Activated T-cell treated with anti-CD3 and anti-CD28 coated beads for 48 hours (primary cell): ENCODE measurements around the gene AKT1S1.

Experiments used
- DNase-seq: peaks from one replicate; pipeline ENCODE4 v3.0.0-alpha.2; 2020; ENCODE audit warnings: low read depth

The AKT1S1 gene

GRCh38 chr19:49866933-49867782, 10.0 kb downstream of the AKT1S1 start, which contains the start of gene PNKP:
PNKP (minus strand) TSS chr19:49867576; CDS start chr19:49867204, 372 bp downstream.
- peak; percentile 94 for DNase-seq

DNA sequence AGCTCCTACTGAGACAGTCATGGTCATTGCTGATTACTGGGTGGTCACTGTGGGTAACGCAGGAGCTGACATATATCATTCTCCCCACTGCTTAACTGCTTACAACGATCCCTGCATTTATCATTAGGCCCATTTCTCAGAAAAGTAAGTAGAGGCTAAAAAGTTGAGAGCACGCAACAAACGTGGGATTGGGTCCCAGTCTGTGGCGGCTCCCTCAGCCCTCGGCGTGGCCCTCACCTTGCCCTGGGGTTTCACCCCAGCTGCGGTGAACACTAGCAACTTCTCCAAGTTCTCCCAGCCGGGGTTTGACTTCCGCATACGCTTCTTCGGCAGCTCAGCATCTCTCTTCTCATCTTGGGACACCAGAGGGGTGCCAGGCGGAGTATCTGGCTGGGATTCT, 12.3 kb downstream of the AKT1S1 start:
- DNase-seq = no peak

DNA sequence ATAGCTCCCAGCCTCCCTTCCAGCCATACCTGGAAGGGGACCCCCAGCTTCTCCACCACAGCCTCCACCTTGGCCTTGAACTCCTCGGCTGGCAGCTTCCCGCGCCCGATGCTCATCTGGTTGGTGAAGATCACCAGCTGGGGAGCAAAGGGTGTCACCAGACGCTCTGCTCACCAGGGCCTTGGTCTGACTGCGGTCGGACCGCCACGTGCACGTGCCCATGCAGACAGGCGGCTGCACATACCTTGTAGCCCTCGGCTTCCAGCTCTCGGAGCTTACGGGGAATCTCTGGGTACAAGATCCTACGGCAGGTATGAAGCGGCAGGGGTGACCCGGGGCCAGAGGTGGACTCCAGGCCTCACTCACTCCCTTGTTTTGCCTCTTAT, 13.2 kb downstream of the AKT1S1 start:
- DNase-seq = no peak

DNA sequence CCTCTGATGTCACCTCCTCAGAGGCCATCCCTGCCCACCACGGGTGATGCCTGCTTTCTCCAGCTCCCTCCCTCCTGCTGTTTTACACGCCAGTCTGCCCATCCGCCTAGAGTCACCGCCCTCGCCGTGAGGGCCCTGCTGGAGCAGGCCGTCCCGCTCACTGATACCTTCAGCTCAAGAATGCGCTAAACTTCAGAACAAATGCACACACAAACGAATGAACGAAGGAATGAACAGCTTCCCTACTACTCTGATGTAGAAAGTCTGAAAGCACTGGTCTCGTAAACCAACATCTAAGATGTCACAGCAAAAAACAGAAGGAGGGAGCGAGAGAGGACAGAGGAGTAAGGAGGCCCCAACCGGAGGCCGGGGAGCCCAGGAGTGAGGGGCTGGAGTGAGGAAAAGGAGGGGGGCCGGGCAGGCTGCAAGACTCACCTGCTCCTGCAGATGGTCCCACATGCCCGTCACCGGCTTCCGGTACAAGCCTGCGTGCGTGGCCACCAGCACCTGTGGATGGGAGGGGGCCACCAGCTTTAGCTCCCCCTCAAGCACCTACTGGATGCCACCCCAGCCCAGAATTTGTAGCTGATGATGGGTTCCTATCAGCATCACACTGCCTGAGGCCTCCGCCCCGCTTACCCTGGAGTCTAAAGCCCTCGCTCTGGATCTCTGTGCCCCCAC, 13.8 kb downstream of the AKT1S1 start:
- DNase-seq = no peak

- no peak for DNase-seq
Measured at GRCh38 chr19:49862391-49863253, 14.5 kb downstream of the AKT1S1 start.

DNA sequence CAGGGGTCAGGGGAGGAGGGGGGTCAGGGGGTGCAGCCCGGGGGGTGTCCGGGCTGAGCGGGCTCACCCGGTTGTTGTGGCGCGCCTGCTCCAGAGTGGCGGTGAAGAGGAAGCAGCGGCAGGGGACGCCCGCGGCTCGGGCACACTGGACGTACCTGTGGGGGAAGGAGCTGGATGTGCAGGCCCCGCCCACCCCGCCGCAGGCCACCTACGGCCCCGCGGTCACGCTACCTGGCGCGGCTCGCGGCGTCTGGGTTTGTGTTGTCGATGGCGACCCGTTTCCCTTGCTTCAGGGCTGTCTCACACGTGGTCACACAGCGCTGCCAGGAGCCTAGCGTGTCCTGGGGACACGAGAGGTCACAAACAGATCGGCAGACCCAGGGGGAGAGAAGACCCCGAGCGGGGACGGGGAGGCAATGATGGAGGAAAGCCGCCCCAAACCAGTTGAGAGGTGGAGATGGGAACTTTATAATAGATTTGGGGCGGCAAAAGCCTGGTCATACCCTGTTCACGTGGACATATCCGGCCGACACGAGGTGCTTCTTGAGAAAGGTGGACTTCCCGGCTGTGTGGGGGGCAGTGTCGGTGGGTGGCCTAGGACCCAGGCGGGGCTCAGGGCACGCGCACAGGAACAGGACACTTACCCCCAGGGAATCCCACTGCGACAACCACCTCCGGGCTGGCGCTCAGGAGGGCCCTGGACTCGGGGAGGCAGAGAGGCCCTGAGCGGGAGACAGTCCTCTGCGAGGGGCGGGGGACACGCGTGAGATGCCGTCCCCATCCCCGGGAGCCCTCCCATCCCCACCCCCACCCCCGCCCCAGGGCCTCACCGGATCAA, 15.4 kb downstream of the AKT1S1 start:
- no peak for DNase-seq

GRCh38 chr19:49861107-49861506, 16.0 kb downstream of the AKT1S1 start:
- no peak for DNase-seq

DNA sequence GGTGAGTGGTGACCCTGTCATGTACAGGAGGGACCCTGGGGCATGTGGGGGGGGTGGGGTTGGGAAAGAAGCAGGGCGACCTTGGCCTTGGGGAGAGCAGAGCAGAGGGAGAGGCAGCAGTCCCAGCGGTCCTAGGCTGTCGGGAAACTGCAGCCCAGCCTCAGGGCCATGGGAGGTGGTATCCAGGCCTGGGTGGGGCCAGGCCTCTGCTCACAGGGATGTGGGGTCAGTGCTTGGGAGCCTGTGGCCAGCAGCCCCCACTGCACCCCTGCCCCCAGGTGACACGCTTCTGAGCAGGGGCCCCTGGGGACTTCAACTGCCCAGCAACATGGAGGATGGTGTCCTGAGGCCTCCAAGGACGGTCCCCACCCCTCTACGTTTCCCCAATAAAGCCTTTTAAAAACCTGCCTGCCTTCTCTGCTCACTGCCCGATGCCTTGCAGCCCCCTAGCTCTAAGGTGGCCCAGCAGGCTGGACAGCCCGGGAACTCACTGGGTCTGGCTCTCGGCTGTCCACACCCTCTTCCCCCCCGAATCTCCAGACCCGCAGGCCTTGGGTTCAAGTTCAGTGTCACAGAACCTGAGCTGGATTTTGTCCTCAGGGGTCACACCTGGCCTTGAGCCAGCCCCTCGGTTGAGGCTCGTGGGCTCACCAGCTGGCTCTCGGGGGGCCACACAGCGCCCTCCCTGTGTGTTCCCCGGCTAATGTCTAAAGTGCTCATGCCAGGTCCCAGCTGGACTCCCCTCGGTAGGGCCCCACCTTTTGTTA, 16.6 kb downstream of the AKT1S1 start:
- no peak for DNase-seq

DNA sequence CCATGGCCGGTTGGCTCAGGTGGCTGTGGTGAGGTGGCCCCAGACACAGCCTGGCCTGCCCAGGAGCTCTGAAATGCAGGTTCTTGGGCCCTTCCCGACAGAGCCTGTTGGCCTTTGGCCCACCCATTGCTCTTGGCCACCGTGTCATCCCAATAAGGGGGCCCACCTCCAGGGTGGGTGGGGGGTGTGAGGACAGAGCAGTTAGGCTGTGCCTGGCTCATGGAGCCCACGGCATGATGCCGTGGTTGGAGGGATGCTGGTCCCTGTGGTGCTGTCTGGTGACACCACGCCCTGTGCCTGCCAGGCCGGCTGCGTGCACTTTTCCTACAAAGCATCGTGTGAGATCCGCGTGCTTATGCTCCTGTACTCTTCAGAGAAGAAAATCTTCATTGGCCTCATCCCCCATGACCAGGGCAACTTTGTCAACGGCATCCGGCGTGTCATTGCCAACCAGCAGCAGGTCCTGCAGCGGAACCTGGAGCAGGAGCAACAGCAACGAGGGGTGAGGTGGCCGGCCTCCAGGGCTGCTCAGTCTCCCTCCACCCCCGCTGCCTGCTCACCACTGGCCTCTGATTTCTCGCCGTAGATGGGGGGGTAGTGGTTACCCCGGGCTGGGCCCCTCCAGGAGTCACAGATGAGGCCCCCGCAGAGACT, 17.3 kb downstream of the AKT1S1 start:
- no peak for DNase-seq

DNA sequence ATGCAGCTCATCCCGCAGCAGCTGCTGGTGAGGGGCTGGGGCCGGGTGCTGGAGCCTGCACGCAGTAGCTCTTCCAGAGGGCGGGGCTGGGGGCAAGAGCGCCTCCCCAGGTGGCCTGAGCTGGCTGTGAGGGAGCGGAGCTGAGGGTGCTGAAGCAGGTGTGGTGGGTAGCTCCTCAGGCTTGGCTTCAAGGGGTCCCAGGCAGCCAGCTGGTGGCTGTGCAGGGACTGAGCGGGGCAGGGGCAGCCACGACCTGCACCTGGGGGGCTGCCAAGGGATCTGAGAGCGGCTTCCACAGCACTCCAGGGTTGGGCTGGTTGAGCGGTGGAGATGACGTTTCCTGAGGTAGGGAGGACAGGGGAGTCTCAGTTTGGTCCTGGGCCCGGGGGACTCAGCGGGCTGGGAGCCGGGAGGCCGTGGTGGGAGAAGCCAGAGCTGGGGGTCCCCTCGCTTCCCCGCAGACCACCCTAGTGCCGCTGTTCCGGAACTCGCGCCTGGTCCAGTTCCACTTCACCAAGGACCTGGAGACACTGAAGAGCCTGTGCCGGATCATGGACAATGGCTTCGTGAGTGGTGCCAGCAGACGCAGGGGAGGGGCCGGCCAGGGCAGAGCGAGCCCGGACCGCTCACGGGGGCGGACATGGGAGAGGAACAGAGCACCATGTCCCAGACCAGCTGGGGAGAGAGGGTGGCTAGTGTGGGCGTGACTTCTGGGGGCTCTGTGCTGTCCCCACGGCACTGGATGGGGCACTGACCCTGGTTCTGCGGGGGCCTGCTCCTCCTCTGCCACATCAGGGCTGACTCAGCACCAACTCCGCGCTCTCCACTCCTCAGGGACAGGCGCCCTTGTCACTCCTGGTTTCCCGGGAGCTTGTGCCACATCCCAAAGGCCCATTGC, 18.8 kb downstream of the AKT1S1 start:
- no peak for DNase-seq

GRCh38 chr19:49857838-49858087, 19.4 kb downstream of the AKT1S1 start:
- DNase-seq = no peak

- no peak for DNase-seq
Measured at GRCh38 chr19:49857061-49857837, 19.9 kb downstream of the AKT1S1 start.

GRCh38 chr19:49856574-49857021, 20.6 kb downstream of the AKT1S1 start:
- DNase-seq = no peak

- no peak for DNase-seq
Measured at GRCh38 chr19:49855676-49856573, 21.2 kb downstream of the AKT1S1 start.

DNA sequence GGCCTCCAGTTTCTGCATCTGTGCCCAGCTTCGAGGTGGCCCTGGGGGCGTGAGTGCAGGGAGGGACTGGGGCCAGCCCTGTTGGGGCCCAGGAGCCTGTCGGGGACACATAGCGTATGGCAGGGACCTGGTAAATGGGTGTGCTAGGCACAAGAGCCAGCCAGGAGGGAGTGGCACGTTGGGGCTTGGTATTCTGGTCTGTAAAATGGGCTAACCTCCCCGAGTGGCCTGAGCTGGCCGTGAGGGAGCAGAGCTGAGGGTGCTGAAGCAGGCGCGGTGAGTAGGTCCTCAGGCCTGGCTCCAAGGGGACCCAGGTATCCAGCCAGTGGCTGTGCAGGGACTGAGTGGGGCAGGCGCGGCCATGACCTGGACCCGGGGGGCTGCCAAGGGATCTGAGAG, 21.9 kb downstream of the AKT1S1 start:
- DNase-seq = no peak

DNA sequence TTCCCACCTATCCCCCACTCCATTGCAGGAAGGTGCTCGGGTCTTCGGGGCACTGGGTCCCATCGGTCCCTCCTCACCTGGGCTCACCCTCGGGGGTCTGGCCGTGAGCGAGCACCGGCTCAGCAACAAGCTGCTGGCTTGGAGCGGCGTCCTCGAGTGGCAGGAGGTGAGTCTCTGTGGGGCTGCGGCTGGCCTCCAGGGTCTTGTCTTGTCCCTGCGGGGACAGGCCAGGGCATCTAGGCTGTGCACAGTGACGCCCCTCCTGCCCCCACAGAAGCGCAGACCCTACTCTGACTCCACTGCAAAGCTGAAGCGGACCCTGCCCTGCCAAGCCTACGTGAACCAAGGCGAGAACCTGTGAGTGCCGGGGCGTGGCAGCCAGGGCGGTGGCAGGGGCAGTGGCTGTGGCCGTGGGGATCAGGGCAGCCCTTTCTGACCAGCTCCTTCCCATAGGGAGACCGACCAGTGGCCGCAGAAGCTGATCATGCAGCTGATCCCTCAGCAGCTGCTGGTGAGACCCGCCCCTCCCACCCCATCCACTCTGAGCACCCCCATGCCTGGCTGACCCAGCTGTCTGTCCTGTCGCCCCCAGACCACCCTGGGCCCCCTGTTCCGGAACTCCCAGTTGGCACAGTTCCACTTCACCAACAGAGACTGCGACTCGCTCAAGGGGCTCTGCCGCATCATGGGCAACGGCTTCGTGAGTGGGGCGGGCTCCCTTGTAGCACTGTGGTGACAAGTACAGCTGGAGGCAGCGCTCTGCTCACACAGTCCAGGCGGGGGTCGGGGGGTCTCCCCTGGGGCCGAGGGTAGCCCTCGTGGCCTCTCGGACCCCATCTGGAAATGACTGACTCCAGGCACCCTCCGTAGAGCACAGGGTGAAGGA, 22.5 kb downstream of the AKT1S1 start:
- DNase-seq = no peak
